ENCODE results near the gene HYAL1. TPM values are rescaled to one million over a fixed set of nuclear protein-coding genes. Genes with fewer than 3 reads are reported as not detected.

Gene HYAL1
- under 1 TPM; 0.28 to 0.35 TPM for total RNA-seq

GRCh38 chr3:50303013-50303815 is at the start of gene HYAL1:
Gene HYAL1, minus strand, starts transcription at chr3:50303574. Its CDS starts 618 bp downstream, at chr3:50302956.
- no peak within 1 kb of the TSS for H3K4me3 Mint-ChIP-seq
- POLR2A ChIA-PET = interaction anchor here (0.9 to 6.3 kb wide), 3 partner anchors 11 to 68 kb away, joined by 3 to 150 read pairs (median 4); partner anchors contain the start of genes IFRD2, RASSF1 and ZMYND10
- CTCF ChIA-PET = interaction anchor here (0.8 to 1.6 kb wide), 2 partner anchors 21 to 34 kb away, joined by 3 to 7 read pairs; no protein-coding TSS in a partner anchor
- peak; percentile 16 for DNase-seq
- H3K27me3 Mint-ChIP-seq = no peaks in the 10 kb centered on the region
- peaks cover 22% of the 10 kb centered on the region for H3K4me1 Mint-ChIP-seq
- no peaks in the 10 kb centered on the region for H3K9me3 Mint-ChIP-seq
- no peaks in the 10 kb centered on the region for H3K36me3 Mint-ChIP-seq (ENCODE audit: low read depth)
- no peak within 1 kb of the TSS for H3K27ac Mint-ChIP-seq

- no peak overlapping the region for H3K4me3 Mint-ChIP-seq
- no peak for DNase-seq
- H3K27ac Mint-ChIP-seq = peak overlapping the region; percentile 53
- CTCF ChIA-PET = interaction anchor here (0.6 to 7.0 kb wide), 7 partner anchors 10 to 203 kb away, joined by 3 to 31 read pairs (median 4); partner anchors contain the start of genes HYAL3, NAA80 and RASSF1
- POLR2A ChIA-PET = interaction anchor here (0.8 to 32.1 kb wide), 4 partner anchors 25 to 265 kb away, joined by 3 to 704 read pairs (median 4); partner anchors contain the start of genes HYAL2, RASSF1 and TUSC2
- no peaks in the 10 kb centered on the region for H3K27me3 Mint-ChIP-seq
- peaks cover 53% of the 10 kb centered on the region for H3K36me3 Mint-ChIP-seq (ENCODE audit: low read depth)
- H3K4me1 Mint-ChIP-seq = peaks cover 69% of the 10 kb centered on the region
- H3K9me3 Mint-ChIP-seq = no peaks in the 10 kb centered on the region
These were observed 49.4 kb upstream of the HYAL1 start for GRCh38 chr3:50352781-50353180.

- CTCF ChIA-PET = interaction anchor here (0.8 to 7.0 kb wide), 5 partner anchors 12 to 192 kb away, joined by 3 to 65 read pairs (median 31); partner anchors contain the start of genes HYAL3, NAA80 and RASSF1
- peak overlapping the region; percentile 91 for H3K4me3 Mint-ChIP-seq
- no peaks in the 10 kb centered on the region for H3K9me3 Mint-ChIP-seq
- POLR2A ChIA-PET = interaction anchor here (1.1 to 32.1 kb wide), 12 partner anchors 8 to 260 kb away, joined by 3 to 704 read pairs (median 9); partner anchors contain the start of genes CISH, HEMK1, HYAL2 and HYAL3
- peak overlapping the region; percentile 93 for H3K27ac Mint-ChIP-seq
- H3K27me3 Mint-ChIP-seq = no peaks in the 10 kb centered on the region
- H3K4me1 Mint-ChIP-seq = peaks cover 66% of the 10 kb centered on the region
- H3K36me3 Mint-ChIP-seq (ENCODE audit: low read depth) = peaks cover 49% of the 10 kb centered on the region
- no peak for DNase-seq
These were observed 47.9 kb upstream of the HYAL1 start for GRCh38 chr3:50351323-50351697.

- Mint-ChIP-seq H3K27me3 (no peaks in the 10 kb centered on the region), H3K27ac (peak within 1 kb of the TSS; percentile 93), H3K36me3 (ENCODE audit: low read depth) (peaks cover 49% of the 10 kb centered on the region), H3K9me3 (no peaks in the 10 kb centered on the region), H3K4me1 (peaks cover 66% of the 10 kb centered on the region), H3K4me3 (peak within 1 kb of the TSS; percentile 91)
- CTCF ChIA-PET = interaction anchor here (0.7 to 7.0 kb wide), 11 partner anchors 9 to 263 kb away, joined by 3 to 65 read pairs (median 4); partner anchors contain the start of genes CISH, HYAL3, NAA80 and RASSF1
- POLR2A ChIA-PET = interaction anchor here (0.9 to 32.1 kb wide), 17 partner anchors 8 to 268 kb away, joined by 3 to 704 read pairs (median 5); partner anchors contain the start of genes CISH, HEMK1, HYAL2 and HYAL3
- peak; percentile 99 for DNase-seq
These were observed 47.4 kb upstream of the HYAL1 start, which contains the start of the genes CYB561D2 and NPRL2 for GRCh38 chr3:50350527-50351322. Gene CYB561D2, plus strand, starts transcription at chr3:50350862. Its CDS starts 572 bp downstream, at chr3:50351434. Gene NPRL2, minus strand, starts transcription at chr3:50350775. Its CDS starts 123 bp downstream, at chr3:50350652.

GRCh38 chr3:50350213-50350526 is 46.8 kb upstream of the HYAL1 start:
- no peak for DNase-seq
- Mint-ChIP-seq H3K36me3 (ENCODE audit: low read depth) (peaks cover 46% of the 10 kb centered on the region), H3K27me3 (no peaks in the 10 kb centered on the region), H3K4me1 (peaks cover 67% of the 10 kb centered on the region), H3K4me3 (peak overlapping the region; percentile 91), H3K9me3 (no peaks in the 10 kb centered on the region), H3K27ac (peak overlapping the region; percentile 93)
- ChIA-PET CTCF (interaction anchor here (0.7 to 7.0 kb wide), 10 partner anchors 10 to 263 kb away, joined by 3 to 65 read pairs (median 4); partner anchors contain the start of genes CISH, RASSF1 and TMEM115), POLR2A (interaction anchor here (0.9 to 32.1 kb wide), 17 partner anchors 9 to 268 kb away, joined by 3 to 704 read pairs (median 5); partner anchors contain the start of genes CISH, HEMK1, HYAL2 and HYAL3)

GRCh38 chr3:50347187-50347813 is 43.9 kb upstream of the HYAL1 start:
- ChIA-PET POLR2A (interaction anchor here (0.8 to 32.1 kb wide), 7 partner anchors 10 to 265 kb away, joined by 3 to 704 read pairs (median 12); partner anchors contain the start of genes C3orf18, CISH, HYAL2 and HYAL3), CTCF (interaction anchor here (0.6 to 7.0 kb wide), 14 partner anchors 9 to 285 kb away, joined by 3 to 65 read pairs (median 4); partner anchors contain the start of gene RASSF1)
- no peak overlapping the region for H3K4me3 Mint-ChIP-seq
- peak; percentile 83 for DNase-seq
- peak overlapping the region; percentile 58 for H3K27ac Mint-ChIP-seq
- peaks cover 83% of the 10 kb centered on the region for H3K4me1 Mint-ChIP-seq
- no peaks in the 10 kb centered on the region for H3K27me3 Mint-ChIP-seq
- H3K36me3 Mint-ChIP-seq (ENCODE audit: low read depth) = peaks cover 30% of the 10 kb centered on the region
- H3K9me3 Mint-ChIP-seq = no peaks in the 10 kb centered on the region

- Mint-ChIP-seq H3K27me3 (no peaks in the 10 kb centered on the region), H3K27ac (peak within 1 kb of the TSS; percentile 54)
- POLR2A ChIA-PET = interaction anchor here (1.1 to 32.1 kb wide), 6 partner anchors 11 to 268 kb away, joined by 3 to 704 read pairs (median 6); partner anchors contain the start of genes HEMK1, HYAL2, HYAL3 and NAA80
These were observed 42.3 kb upstream of the HYAL1 start, which contains the start of gene ZMYND10 for GRCh38 chr3:50345586-50346234. Gene ZMYND10, minus strand, starts transcription at chr3:50345732. Its CDS starts 153 bp downstream, at chr3:50345579.

GRCh38 chr3:50345008-50345407 is 41.6 kb upstream of the HYAL1 start:
- Mint-ChIP-seq H3K4me3 (no peak overlapping the region), H3K4me1 (peaks cover 79% of the 10 kb centered on the region), H3K27ac (peak overlapping the region; percentile 54), H3K9me3 (no peaks in the 10 kb centered on the region), H3K27me3 (no peaks in the 10 kb centered on the region), H3K36me3 (ENCODE audit: low read depth) (peaks cover 24% of the 10 kb centered on the region)
- ChIA-PET CTCF (interaction anchor here (0.7 to 1.8 kb wide), 3 partner anchors 224 to 286 kb away, joined by 3 to 4 read pairs (median 3); partner anchors contain the start of gene HEMK1), POLR2A (interaction anchor here (0.7 to 32.1 kb wide), 9 partner anchors 10 to 268 kb away, joined by 3 to 704 read pairs (median 5); partner anchors contain the start of genes CISH, HEMK1, HYAL2 and HYAL3)
- DNase-seq = no peak

More at GRCh38 chr3:50345586-50346234, 42.3 kb upstream of the HYAL1 start, which contains the start of gene ZMYND10:
- DNase-seq = peak; percentile 85
- CTCF ChIA-PET = interaction anchor here (0.7 to 6.5 kb wide), 3 partner anchors 7 to 285 kb away, joined by 3 to 65 read pairs (median 4); partner anchors contain the start of genes HEMK1 and RASSF1
- Mint-ChIP-seq H3K9me3 (no peaks in the 10 kb centered on the region), H3K36me3 (ENCODE audit: low read depth) (peaks cover 27% of the 10 kb centered on the region), H3K4me3 (peak within 1 kb of the TSS; percentile 62), H3K4me1 (peaks cover 85% of the 10 kb centered on the region)

GRCh38 chr3:50342813-50343633 is 39.6 kb upstream of the HYAL1 start:
- Mint-ChIP-seq H3K4me1 (peaks cover 69% of the 10 kb centered on the region), H3K27ac (peak overlapping the region; percentile 94), H3K27me3 (no peaks in the 10 kb centered on the region), H3K4me3 (no peak overlapping the region), H3K9me3 (no peaks in the 10 kb centered on the region), H3K36me3 (ENCODE audit: low read depth) (peaks cover 32% of the 10 kb centered on the region)
- CTCF ChIA-PET = interaction anchor here (0.8 to 3.1 kb wide), 2 partner anchors 11 to 269 kb away, joined by 3 to 17 read pairs; partner anchors contain the start of gene CISH
- POLR2A ChIA-PET = interaction anchor here (0.7 to 32.1 kb wide), 6 partner anchors 0 to 264 kb away, joined by 3 to 704 read pairs (median 295); partner anchors contain the start of genes C3orf18, CISH, CYB561D2 and HEMK1
- no peak for DNase-seq

All from activated CD4-positive, alpha-beta memory T cell treated with anti-CD3 and anti-CD28 coated beads, Interleukin-2, amount 10 ng/mL, durations not matched to agents 7 days and 5 days (primary cell).